GM23248 (cell line): ENCODE data around the gene NEUROG2. TPM values are rescaled to one million over a fixed set of nuclear protein-coding genes. Genes with fewer than 3 reads are reported as not detected.

Experiments used
- DNase-seq: peaks from one replicate; pipeline ENCODE4 v3.0.0-alpha.2; 2015
- H2AFZ ChIP-seq: fragments of 200-600 bp; sonication (generic); 2 replicates; pipeline ENCODE4 v1.6.1; 2016; ENCODE audit warnings: antibody characterized with exemption
- H3F3A ChIP-seq: fragments of 200-600 bp; sonication (generic); 2 replicates; pipeline ENCODE4 v1.6.1; 2016; ENCODE audit warnings: mild to moderate bottlenecking, antibody characterized with exemption, mixed run types; ENCODE audit not compliant: insufficient read depth
- H3K27ac ChIP-seq: fragments of 200-600 bp; sonication (generic); 2 replicates; pipeline ENCODE4 v1.5.1; 2016; ENCODE audit warnings: mild to moderate bottlenecking
- H3K27me3 ChIP-seq: fragments of 200-600 bp; sonication (generic); replicated peaks from 2 replicates; pipeline ENCODE4 v1.6.1; 2016; ENCODE audit warnings: mild to moderate bottlenecking; ENCODE audit not compliant: insufficient read depth
- H3K36me3 ChIP-seq: fragments of 200-600 bp; sonication (generic); 2 replicates; pipeline ENCODE4 v1.6.1; 2016; ENCODE audit warnings: low read depth, mild to moderate bottlenecking
- H3K4me1 ChIP-seq: fragments of 200-600 bp; sonication (generic); 2 replicates; pipeline ENCODE4 v1.6.1; 2016; ENCODE audit warnings: mild to moderate bottlenecking; ENCODE audit not compliant: insufficient read depth
- H3K4me2 ChIP-seq: fragments of 200-600 bp; sonication (generic); one replicate; pipeline ENCODE4 v1.6.1; 2016; ENCODE audit warnings: mild to moderate bottlenecking; ENCODE audit not compliant: unreplicated experiment
- H3K4me3 ChIP-seq: fragments of 200-600 bp; sonication (generic); 2 replicates; pipeline ENCODE4 v1.5.1; 2016; ENCODE audit warnings: mild to moderate bottlenecking
- H3K79me2 ChIP-seq: fragments of 200-600 bp; sonication (generic); 2 replicates; pipeline ENCODE4 v1.6.1; 2016; ENCODE audit warnings: mild to moderate bottlenecking; ENCODE audit not compliant: insufficient read depth
- H3K9ac ChIP-seq: fragments of 200-600 bp; sonication (generic); 2 replicates; pipeline ENCODE4 v1.6.1; 2016; ENCODE audit warnings: mild to moderate bottlenecking
- H3K9me2 ChIP-seq: fragments of 200-600 bp; sonication (generic); 2 replicates; pipeline ENCODE4 v1.6.1; 2016; ENCODE audit warnings: mixed run types, mild to moderate bottlenecking, moderate library complexity; ENCODE audit not compliant: insufficient read depth
- H3K9me3 ChIP-seq: fragments of 200-600 bp; sonication (generic); one replicate; pipeline ENCODE4 v1.6.1; 2017; ENCODE audit warnings: low read depth
- H4K20me1 ChIP-seq: fragments of 200-600 bp; sonication (generic); 2 replicates; pipeline ENCODE4 v1.6.0; 2016; ENCODE audit not compliant: insufficient read depth
- EZH2 ChIP-seq: fragments of 200-600 bp; sonication (generic); IDR thresholded peaks from 2 replicates; pipeline ENCODE4 v1.6.1; 2018; ENCODE audit warnings: antibody characterized with exemption, mild to moderate bottlenecking; ENCODE audit not compliant: insufficient read depth, poor library complexity, severe bottlenecking
- EZH2phosphoT487 ChIP-seq: fragments of 200-600 bp; sonication (generic); IDR thresholded peaks from 2 replicates; pipeline ENCODE4 v1.6.1; 2018; ENCODE audit warnings: antibody characterized with exemption, moderate library complexity, mild to moderate bottlenecking, low read depth; ENCODE audit not compliant: insufficient read depth
- WGBS, 2 experiments: methylation state at CpG; one replicate each; pipeline ENCODE4 v1.1.6; 2015 to 2017; ENCODE audit warnings: low lambda C conversion rate in 2 of 2, low coverage in 1 of 2; ENCODE audit errors: missing lambda C conversion rate in 2 of 2; 5-methylcytosine and 5-hydroxymethylcytosine counted together
- in situ Hi-C: fragments of 300-500 bp; cut with MboI; formaldehyde crosslinking; loops from 2 replicates; pipeline ENCODE4 v1.15.0; 2020
- polyA plus RNA-seq: library from polyadenylated mRNA; unstranded; fragments of >200 nt; fragmentation: Nextera tagmentation; extraction: Ambion mirVana; gene quantifications from 2 replicates; pipeline ENCODE4 v1.2.1, GENCODE V29; 2016
- total RNA-seq: library from RNA; depleted of rRNA; stranded (reverse); fragments of >200 nt; shearing (Covaris generic); gene quantifications from 2 replicates; pipeline ENCODE4 v1.2.3, GENCODE V29; 2014

Gene NEUROG2
- total and polyA plus RNA-seq, 2 experiments from 2014 or later, result not detected

DNA sequence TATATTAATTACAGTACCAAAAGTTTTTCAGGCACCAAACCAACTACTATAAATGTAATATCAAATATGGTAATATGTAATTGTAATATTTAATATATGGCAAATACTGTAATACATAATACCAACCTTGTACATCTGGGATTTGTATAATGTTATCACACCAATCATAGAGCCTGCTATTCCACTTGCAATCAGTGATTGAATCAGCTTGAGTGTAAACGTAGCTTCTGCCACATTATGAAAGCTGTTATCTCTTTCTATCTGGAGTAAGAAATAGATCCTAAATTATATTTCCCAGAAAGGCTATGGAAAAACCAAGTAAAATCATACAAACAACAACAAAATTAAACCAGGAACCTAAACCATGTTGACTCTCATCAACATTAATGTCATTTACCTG, 24.7 kb upstream of the NEUROG2 start:
- TF ChIP-seq EZH2 (no peak), EZH2phosphoT487 (no peak)
- 98 to 100% methylated on average over 1 of the region's 1 CpG for WGBS, 2 experiments
- no peaks in the 10 kb centered on the region for H3K9me2 ChIP-seq
- no peak overlapping the region for H3K27ac ChIP-seq
- in situ Hi-C loops, result no loop called here
- H3F3A ChIP-seq, result no peaks in the 10 kb centered on the region
- H3K4me1 ChIP-seq, result no peaks in the 10 kb centered on the region
- H4K20me1 ChIP-seq, result no peaks in the 10 kb centered on the region
- H3K4me3 ChIP-seq, result no peak overlapping the region
- no peak overlapping the region for H2AFZ ChIP-seq
- H3K36me3 ChIP-seq, result no peaks in the 10 kb centered on the region
- no peaks in the 10 kb centered on the region for H3K9me3 ChIP-seq
- no peaks in the 10 kb centered on the region for H3K79me2 ChIP-seq
- no peak overlapping the region for H3K9ac ChIP-seq
- DNase-seq, result no peak
- no peak overlapping the region for H3K4me2 ChIP-seq
- H3K27me3 ChIP-seq, result no peaks in the 10 kb centered on the region

DNA sequence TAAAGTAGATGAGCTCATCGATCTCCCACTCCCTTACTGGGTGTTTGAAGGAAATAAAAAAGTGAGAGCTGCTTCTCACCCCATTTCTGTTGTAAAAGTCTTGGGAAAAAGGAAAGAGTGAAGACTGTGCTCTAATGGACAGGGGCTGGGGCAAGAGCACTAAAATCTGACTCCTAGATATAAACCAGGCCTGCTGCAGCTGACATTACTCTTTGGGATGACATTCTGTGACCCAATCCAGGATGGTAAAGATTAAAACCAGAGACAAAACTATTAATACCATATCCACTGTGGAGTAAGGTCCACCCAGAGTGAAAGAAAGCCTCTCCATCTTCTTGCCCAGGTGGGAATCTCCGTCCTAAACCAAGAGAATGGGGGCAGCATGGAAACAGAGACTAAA, 20.1 kb upstream of the NEUROG2 start:
- peaks cover 11% of the 10 kb centered on the region for H3F3A ChIP-seq
- TF ChIP-seq EZH2, result no peak
- no peak for TF ChIP-seq EZH2phosphoT487
- no peaks in the 10 kb centered on the region for H4K20me1 ChIP-seq
- H3K4me2 ChIP-seq, result no peak overlapping the region
- in situ Hi-C loops, result no loop called here
- H3K27ac ChIP-seq, result no peak overlapping the region
- no peaks in the 10 kb centered on the region for H3K9me2 ChIP-seq
- no peaks in the 10 kb centered on the region for H3K79me2 ChIP-seq
- H3K9ac ChIP-seq, result no peak overlapping the region
- no peak overlapping the region for H2AFZ ChIP-seq
- H3K4me1 ChIP-seq, result peaks cover 7% of the 10 kb centered on the region; the same call in 1 of the 2 replicates
- no peaks in the 10 kb centered on the region for H3K36me3 ChIP-seq
- 48 to 57% methylated on average over 2 of the region's 2 CpGs for WGBS, 2 experiments
- no peaks in the 10 kb centered on the region for H3K9me3 ChIP-seq
- no peak for DNase-seq
- H3K4me3 ChIP-seq, result no peak overlapping the region
- no peaks in the 10 kb centered on the region for H3K27me3 ChIP-seq

DNA sequence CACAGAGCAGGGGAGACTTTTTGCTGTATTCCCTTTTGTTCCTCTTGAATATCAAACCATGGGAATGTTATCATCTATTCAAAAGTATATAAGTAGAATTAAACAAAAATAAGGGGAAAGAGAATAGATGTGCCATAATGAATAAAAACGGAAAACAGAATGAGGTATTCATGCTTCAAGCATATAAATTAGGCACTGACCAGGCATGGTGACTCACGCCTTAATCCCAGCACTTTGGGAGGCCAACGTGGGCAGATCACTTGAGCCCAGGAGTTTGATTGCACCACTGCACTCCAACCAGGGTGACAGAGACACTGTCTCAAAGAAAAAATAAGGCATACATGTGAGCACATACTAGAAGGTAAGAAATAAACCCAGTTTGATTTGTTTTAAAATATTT, 16.3 kb upstream of the NEUROG2 start:
- in situ Hi-C loops, result no loop called here
- Histone ChIP-seq H3F3A (peaks cover 11% of the 10 kb centered on the region), H2AFZ (no peak overlapping the region), H3K79me2 (no peaks in the 10 kb centered on the region), H3K27me3 (no peaks in the 10 kb centered on the region), H3K9me3 (no peaks in the 10 kb centered on the region), H3K4me2 (peak overlapping the region; percentile 12), H3K27ac (no peak overlapping the region), H4K20me1 (no peaks in the 10 kb centered on the region), H3K36me3 (no peaks in the 10 kb centered on the region), H3K9me2 (no peaks in the 10 kb centered on the region), H3K4me1 (peaks cover 10% of the 10 kb centered on the region; the same call in 1 of the 2 replicates), H3K9ac (no peak overlapping the region), H3K4me3 (no peak overlapping the region)
- 6 to 8% methylated on average over 3 of the region's 3 CpGs for WGBS, 2 experiments
- peak; percentile 76 for DNase-seq
- no peak for TF ChIP-seq EZH2phosphoT487

DNA sequence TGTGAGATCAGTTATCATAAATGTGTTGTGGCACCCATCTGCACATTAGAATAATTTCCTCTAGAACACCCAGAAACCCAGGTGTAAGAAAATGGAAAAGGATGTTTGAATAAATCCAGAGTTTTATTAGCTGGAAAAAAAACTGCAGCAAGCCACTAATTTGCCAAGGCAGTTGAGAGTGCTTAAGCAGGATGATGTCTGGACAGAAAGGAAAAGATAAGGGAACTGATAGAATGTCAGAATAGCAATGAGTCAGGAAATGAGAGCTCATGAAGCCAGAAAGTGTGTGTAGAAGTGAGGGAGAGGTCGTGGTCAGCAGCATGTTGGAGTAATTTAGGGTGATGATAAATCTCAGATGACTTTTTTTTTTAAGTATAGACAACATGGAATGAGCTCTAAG, 15.2 kb upstream of the NEUROG2 start:
- Histone ChIP-seq H3K36me3 (no peaks in the 10 kb centered on the region), H3K9ac (no peak overlapping the region), H2AFZ (no peak overlapping the region), H3K27ac (no peak overlapping the region), H3K4me2 (no peak overlapping the region), H3K9me3 (no peaks in the 10 kb centered on the region), H3K4me3 (no peak overlapping the region), H3F3A (peaks cover 14% of the 10 kb centered on the region), H4K20me1 (no peaks in the 10 kb centered on the region), H3K4me1 (peaks cover 14% of the 10 kb centered on the region), H3K27me3 (no peaks in the 10 kb centered on the region), H3K79me2 (no peaks in the 10 kb centered on the region), H3K9me2 (no peaks in the 10 kb centered on the region)
- in situ Hi-C loops, result no loop called here
- 0 to 3% methylated on average over 1 of the region's 1 CpG for WGBS, 2 experiments
- TF ChIP-seq EZH2phosphoT487 (no peak), EZH2 (no peak)
- no peak for DNase-seq

DNA sequence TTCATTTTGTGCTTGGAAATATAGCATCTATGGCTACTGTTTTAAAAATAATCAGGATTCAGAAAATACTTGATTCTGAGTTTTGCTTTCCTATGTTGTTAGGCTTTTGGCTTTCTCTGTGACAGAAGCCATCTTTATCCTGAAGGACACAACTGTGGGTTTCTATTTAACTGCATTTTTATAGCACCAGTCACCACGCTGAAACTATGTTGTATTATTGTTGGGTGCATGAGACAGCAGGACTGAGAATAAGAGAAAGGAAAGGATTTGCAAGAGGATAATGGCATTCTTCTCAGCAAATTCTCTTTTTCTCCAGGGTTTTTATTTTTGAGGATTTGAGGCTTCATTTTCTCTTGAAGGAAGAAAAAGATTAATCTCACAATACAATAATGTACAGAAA, 10.1 kb upstream of the NEUROG2 start:
- H4K20me1 ChIP-seq, result no peaks in the 10 kb centered on the region
- H3K9me2 ChIP-seq, result no peaks in the 10 kb centered on the region
- peaks cover 15% of the 10 kb centered on the region for H3F3A ChIP-seq
- 0 out of 2 replicates have a peak overlapping the region, but pooled peaks have one; percentile 9 for H3K27ac ChIP-seq
- no peaks in the 10 kb centered on the region for H3K9me3 ChIP-seq
- no peak overlapping the region for H3K4me3 ChIP-seq
- H2AFZ ChIP-seq, result 0 out of 2 replicates have a peak overlapping the region, but pooled peaks have one; percentile 8
- peak overlapping the region; percentile 33 for H3K4me2 ChIP-seq
- DNase-seq, result peak; percentile 70
- H3K36me3 ChIP-seq, result no peaks in the 10 kb centered on the region
- H3K79me2 ChIP-seq, result no peaks in the 10 kb centered on the region
- TF ChIP-seq EZH2 (no peak), EZH2phosphoT487 (no peak)
- H3K27me3 ChIP-seq, result peaks cover 39% of the 10 kb centered on the region
- in situ Hi-C loops, result no loop called here
- no peak overlapping the region for H3K9ac ChIP-seq
- H3K4me1 ChIP-seq, result peaks cover 13% of the 10 kb centered on the region
- 48 to 70% methylated on average over 1 of the region's 1 CpG for WGBS, 2 experiments
